ENCODE data around the gene C22orf15.

DNA sequence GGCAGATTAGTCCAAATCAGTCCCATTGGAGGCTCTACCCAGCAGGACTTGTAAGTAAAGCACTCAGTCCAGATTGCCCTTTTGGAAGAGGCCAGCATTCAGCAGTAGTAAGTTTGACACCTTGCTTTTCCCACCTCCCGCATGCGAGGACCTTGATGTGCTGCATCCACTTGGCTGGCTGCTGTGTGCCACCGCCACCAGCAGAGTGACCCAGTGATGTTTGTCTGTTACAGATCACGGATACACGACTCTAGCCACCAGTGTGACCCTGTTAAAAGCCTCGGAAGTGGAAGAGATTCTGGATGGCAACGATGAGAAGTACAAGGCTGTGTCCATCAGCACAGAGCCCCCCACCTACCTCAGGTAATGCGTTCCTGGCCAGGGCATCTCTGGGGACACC, 30.5 kb downstream of the C22orf15 start:
- TF ChIP-seq, protein P1, sequence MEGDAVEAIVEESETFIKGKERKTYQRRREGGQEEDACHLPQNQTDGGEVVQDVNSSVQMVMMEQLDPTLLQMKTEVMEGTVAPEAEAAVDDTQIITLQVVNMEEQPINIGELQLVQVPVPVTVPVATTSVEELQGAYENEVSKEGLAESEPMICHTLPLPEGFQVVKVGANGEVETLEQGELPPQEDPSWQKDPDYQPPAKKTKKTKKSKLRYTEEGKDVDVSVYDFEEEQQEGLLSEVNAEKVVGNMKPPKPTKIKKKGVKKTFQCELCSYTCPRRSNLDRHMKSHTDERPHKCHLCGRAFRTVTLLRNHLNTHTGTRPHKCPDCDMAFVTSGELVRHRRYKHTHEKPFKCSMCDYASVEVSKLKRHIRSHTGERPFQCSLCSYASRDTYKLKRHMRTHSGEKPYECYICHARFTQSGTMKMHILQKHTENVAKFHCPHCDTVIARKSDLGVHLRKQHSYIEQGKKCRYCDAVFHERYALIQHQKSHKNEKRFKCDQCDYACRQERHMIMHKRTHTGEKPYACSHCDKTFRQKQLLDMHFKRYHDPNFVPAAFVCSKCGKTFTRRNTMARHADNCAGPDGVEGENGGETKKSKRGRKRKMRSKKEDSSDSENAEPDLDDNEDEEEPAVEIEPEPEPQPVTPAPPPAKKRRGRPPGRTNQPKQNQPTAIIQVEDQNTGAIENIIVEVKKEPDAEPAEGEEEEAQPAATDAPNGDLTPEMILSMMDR (IDR thresholded peaks at IDR 0.05 in 8 of 11, conservative IDR thresholded peaks at IDR 0.05 in 3 of 11), result no peak
- TF ChIP-seq POLR2A (IDR thresholded peaks at IDR 0.05) (no peak), POLR2AphosphoS5 (IDR thresholded peaks at IDR 0.05) (no peak)
